Endothelial cell of umbilical vein (primary cell): Measurements from ENCODE around the gene ANKRD34B.

ENCODE experiments used
- EZH2 ChIP-seq: IDR thresholded peaks from 2 replicates; pipeline ENCODE4 v1.6.1; 2012; ENCODE audit warnings: borderline replicate concordance, low read depth, mild to moderate bottlenecking, moderate library complexity, low read length, inconsistent platforms; ENCODE audit not compliant: severe bottlenecking
- FOS ChIP-seq: IDR thresholded peaks from 2 replicates; pipeline ENCODE4 v1.6.1; 2011; ENCODE audit warnings: mild to moderate bottlenecking, low read length, moderate library complexity, borderline replicate concordance; ENCODE audit not compliant: insufficient read depth
- GATA2 ChIP-seq: IDR thresholded peaks from 2 replicates; pipeline ENCODE4 v1.7.0; 2011; ENCODE audit warnings: low read depth, mild to moderate bottlenecking, moderate library complexity, mixed read lengths, low read length; ENCODE audit not compliant: insufficient read length, insufficient read depth
- JUN ChIP-seq: IDR thresholded peaks from 2 replicates; pipeline ENCODE4 v1.6.1; 2011; ENCODE audit warnings: borderline replicate concordance, low read depth; ENCODE audit not compliant: insufficient read length, insufficient read depth
- MYC ChIP-seq: IDR thresholded peaks from one replicate; pipeline ENCODE4 v1.6.1; 2011; ENCODE audit warnings: mild to moderate bottlenecking, low read depth, low read length
- POLR2A ChIP-seq: IDR thresholded peaks from 2 replicates; pipeline ENCODE4 v1.6.1; 2012; ENCODE audit warnings: low read depth, mild to moderate bottlenecking, control low read depth, low read length
- POLR2AphosphoS5 ChIP-seq: IDR thresholded peaks from 2 replicates; pipeline ENCODE4 v1.6.1; 2012; ENCODE audit warnings: low read depth, mild to moderate bottlenecking, control low read depth, low read length, moderate library complexity; ENCODE audit not compliant: insufficient read depth
- TF ChIP-seq, protein P1 (sequence below), 2 donors: IDR thresholded peaks; 1 replicate in 1 of 2; 2 replicates in 1 of 2; pipeline ENCODE4 v1.5.1; 2011; ENCODE audit warnings: low read length in 2 of 2, mild to moderate bottlenecking in 2 of 2, moderate library complexity in 2 of 2, control low read depth in 1 of 2, inconsistent platforms in 1 of 2, low read depth in 1 of 2; ENCODE audit not compliant: insufficient read depth in 1 of 2; ENCODE audit errors: extremely low read depth in 1 of 2
- TF ChIP-seq, protein P2 (sequence below): IDR thresholded peaks from 2 replicates; pipeline ENCODE4 v1.6.1; 2011; ENCODE audit not compliant: insufficient read depth, insufficient read length

DNA sequence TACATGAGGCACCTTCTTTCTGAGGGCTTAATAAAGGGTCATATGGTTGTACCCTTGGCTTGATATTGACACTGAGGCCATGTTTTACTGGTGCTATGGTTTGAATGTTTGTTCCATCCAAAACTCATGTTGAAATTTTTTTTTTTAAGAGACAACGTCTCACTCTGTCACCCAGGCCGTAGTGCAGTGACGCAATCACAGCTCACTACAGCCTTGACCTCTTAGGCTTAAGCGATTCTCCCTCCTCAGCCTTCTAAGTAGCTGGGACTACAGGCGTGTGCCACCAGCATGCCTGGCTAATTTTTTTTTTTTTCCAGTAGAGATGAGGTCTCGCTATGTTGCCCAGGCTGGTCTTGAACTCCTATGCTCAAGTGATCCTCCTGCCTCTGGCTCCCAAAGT lies 61.2 kb downstream of the ANKRD34B start:
- TF ChIP-seq, protein P1, sequence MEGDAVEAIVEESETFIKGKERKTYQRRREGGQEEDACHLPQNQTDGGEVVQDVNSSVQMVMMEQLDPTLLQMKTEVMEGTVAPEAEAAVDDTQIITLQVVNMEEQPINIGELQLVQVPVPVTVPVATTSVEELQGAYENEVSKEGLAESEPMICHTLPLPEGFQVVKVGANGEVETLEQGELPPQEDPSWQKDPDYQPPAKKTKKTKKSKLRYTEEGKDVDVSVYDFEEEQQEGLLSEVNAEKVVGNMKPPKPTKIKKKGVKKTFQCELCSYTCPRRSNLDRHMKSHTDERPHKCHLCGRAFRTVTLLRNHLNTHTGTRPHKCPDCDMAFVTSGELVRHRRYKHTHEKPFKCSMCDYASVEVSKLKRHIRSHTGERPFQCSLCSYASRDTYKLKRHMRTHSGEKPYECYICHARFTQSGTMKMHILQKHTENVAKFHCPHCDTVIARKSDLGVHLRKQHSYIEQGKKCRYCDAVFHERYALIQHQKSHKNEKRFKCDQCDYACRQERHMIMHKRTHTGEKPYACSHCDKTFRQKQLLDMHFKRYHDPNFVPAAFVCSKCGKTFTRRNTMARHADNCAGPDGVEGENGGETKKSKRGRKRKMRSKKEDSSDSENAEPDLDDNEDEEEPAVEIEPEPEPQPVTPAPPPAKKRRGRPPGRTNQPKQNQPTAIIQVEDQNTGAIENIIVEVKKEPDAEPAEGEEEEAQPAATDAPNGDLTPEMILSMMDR (IDR thresholded peaks at IDR 0.05; ENCODE audit: extremely low read depth in 1 of 2, insufficient read depth in 1 of 2, low read depth in 1 of 2, low read length in 2 of 2) = no peak
- TF ChIP-seq POLR2A = no peak
- TF ChIP-seq JUN = no peak
- TF ChIP-seq EZH2 = no peak
- no peak for TF ChIP-seq GATA2
- TF ChIP-seq, protein P2, sequence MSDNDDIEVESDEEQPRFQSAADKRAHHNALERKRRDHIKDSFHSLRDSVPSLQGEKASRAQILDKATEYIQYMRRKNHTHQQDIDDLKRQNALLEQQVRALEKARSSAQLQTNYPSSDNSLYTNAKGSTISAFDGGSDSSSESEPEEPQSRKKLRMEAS = no peak
- no peak for TF ChIP-seq FOS
- no peak for TF ChIP-seq POLR2AphosphoS5
- TF ChIP-seq MYC = no peak
